Subcutaneous abdominal adipose tissue (tissue), 5 donors: Measurements from ENCODE around the gene ABTB2.

Source experiments
- H3K27ac ChIP-seq: one replicate; pipeline ENCODE4 v1.7.0; 2013; ENCODE audit warnings: low read depth, mild to moderate bottlenecking, inconsistent platforms, low read length, moderate library complexity
- H3K27me3 ChIP-seq, 5 donors: one replicate each; pipeline ENCODE4 v1.7.0; 2013; ENCODE audit warnings: low read length in 5 of 5, inconsistent platforms in 1 of 5; ENCODE audit not compliant: control insufficient read depth in 5 of 5, insufficient read depth in 4 of 5
- H3K36me3 ChIP-seq, 5 donors: one replicate each; pipeline ENCODE4 v1.7.0; 2013; ENCODE audit warnings: low read length in 5 of 5; ENCODE audit not compliant: control insufficient read depth in 5 of 5, insufficient read depth in 5 of 5
- H3K4me1 ChIP-seq, 5 donors: one replicate each; pipeline ENCODE4 v1.7.0; 2013; ENCODE audit warnings: low read length in 5 of 5, mild to moderate bottlenecking in 3 of 5, moderate library complexity in 1 of 5; ENCODE audit not compliant: control insufficient read depth in 5 of 5, insufficient read depth in 5 of 5
- H3K4me3 ChIP-seq, 5 donors: one replicate each; pipeline ENCODE4 v1.7.0; 2013; ENCODE audit warnings: low read length in 5 of 5, low read depth in 1 of 5
- H3K9ac ChIP-seq, 5 donors: one replicate each; pipeline ENCODE4 v1.7.0; 2013; ENCODE audit warnings: low read length in 5 of 5, mild to moderate bottlenecking in 4 of 5, moderate library complexity in 3 of 5
- H3K9me3 ChIP-seq, 5 donors: one replicate each; pipeline ENCODE4 v1.7.0; 2013; ENCODE audit warnings: low read length in 5 of 5; ENCODE audit not compliant: control insufficient read depth in 5 of 5
- donor health status: healthy.
- donor health status: healthy.
- donor health status: healthy.
- donor health status: healthy.
- donor health status: healthy.

Gene ABTB2

DNA sequence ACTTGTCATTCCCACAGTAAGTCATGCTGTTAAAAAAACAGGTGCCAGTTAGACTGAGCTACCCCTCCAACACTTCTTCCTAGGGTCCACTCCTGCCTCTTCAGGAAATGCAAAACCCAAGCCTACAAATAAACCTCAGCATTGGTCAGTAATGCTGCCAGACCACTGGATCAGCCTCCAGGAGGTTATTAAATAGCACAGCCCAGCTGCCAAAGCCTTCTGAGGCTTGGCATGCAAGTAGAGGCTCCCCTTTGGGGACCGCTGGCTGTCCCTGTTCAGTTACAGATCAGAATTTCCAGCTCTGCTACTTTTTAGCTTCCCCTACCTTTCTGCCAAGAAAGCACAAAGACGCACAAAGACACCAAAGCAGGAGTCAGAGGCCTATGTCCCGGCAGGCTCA is 33.3 kb downstream of the ABTB2 start:
- Histone ChIP-seq H3K36me3 (no peaks in the 10 kb centered on the region), H3K27ac (no peak overlapping the region), H3K9me3 (no peaks in the 10 kb centered on the region), H3K4me1 (peaks cover 9 to 31% (median 28%) of the 10 kb centered on the region in 5 donors), H3K27me3 (no peaks in the 10 kb centered on the region), H3K9ac (no peak overlapping the region), H3K4me3 (no peak overlapping the region)

- no peaks in the 10 kb centered on the region for H3K9me3 ChIP-seq
- no peaks in the 10 kb centered on the region for H3K36me3 ChIP-seq
- no peak overlapping the region for H3K4me3 ChIP-seq
- H3K27me3 ChIP-seq = no peaks in the 10 kb centered on the region
- H3K27ac ChIP-seq = no peak overlapping the region
- H3K4me1 ChIP-seq = peaks cover 9 to 24% (median 20%) of the 10 kb centered on the region in 5 donors
- H3K9ac ChIP-seq = no peak overlapping the region
Observed at GRCh38 chr11:34323601-34324000, 34.2 kb downstream of the ABTB2 start.

- Histone ChIP-seq H3K4me3 (no peak overlapping the region), H3K9ac (no peak overlapping the region), H3K36me3 (no peaks in the 10 kb centered on the region), H3K27me3 (no peaks in the 10 kb centered on the region), H3K4me1 (peaks cover 0 to 14% (median 2%) of the 10 kb centered on the region in 5 donors), H3K9me3 (no peaks in the 10 kb centered on the region), H3K27ac (no peak overlapping the region)
Observed at GRCh38 chr11:34318111-34319037, 39.4 kb downstream of the ABTB2 start.

- Histone ChIP-seq H3K27ac (no peak overlapping the region), H3K4me3 (no peak overlapping the region), H3K27me3 (no peaks in the 10 kb centered on the region), H3K9me3 (no peaks in the 10 kb centered on the region), H3K36me3 (no peaks in the 10 kb centered on the region), H3K4me1 (peaks cover 0 to 20% (median 2%) of the 10 kb centered on the region in 5 donors), H3K9ac (no peak overlapping the region)
Observed at GRCh38 chr11:34317666-34318065, 40.1 kb downstream of the ABTB2 start.

DNA sequence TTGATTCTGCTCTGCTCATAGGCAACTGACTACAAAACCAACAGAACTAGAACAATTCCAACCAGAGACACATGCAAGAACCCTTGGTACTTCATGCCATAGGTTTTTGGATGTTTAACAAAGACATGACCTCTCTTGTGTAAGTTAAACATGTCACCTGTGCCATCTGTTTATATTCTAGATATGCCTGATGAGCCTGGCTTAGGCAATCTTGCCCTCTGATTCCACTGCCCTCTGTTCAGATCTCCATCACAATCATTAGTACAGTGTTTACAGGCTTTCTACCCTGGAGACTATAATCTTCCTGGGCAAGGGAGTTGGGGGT is 40.8 kb downstream of the ABTB2 start:
- Histone ChIP-seq H3K27me3 (no peaks in the 10 kb centered on the region), H3K27ac (no peak overlapping the region), H3K4me3 (no peak overlapping the region), H3K4me1 (peaks cover 0 to 23% (median 2%) of the 10 kb centered on the region in 5 donors), H3K9me3 (no peaks in the 10 kb centered on the region), H3K9ac (no peak overlapping the region), H3K36me3 (no peaks in the 10 kb centered on the region)

DNA sequence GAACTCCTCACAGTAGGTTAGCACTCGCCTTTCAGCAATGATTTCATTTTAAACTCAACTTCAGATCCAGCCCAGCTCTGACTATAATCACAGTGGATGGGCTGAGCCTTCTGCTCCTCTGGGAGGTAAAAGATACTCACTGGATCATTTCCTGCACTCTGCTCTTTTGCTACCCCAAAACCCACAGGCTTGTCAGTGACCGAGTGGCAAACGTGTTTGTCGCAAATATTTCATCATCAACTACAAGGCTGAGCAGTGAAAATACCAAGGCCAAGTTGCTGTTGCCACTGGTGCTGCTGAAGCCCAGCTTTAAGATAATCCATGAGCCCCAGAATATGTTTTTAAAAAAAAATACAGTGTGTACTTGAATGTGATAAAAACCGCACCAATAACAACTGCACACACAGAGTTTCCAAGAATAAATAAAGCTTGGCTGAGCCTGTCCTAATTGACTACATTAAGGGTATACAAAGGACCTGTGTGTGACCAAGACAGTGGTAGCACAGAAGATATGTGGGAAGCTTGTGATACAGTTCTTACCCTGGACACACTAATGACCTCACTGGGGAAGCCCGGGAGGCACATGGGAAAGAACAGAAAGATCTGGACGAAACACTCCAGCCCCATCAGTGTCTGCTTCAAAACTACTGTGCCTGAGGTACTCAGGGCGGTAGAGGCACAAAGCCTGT is 41.3 kb downstream of the ABTB2 start:
- H3K36me3 ChIP-seq = no peaks in the 10 kb centered on the region
- H3K4me3 ChIP-seq = no peak overlapping the region
- H3K9me3 ChIP-seq = no peaks in the 10 kb centered on the region
- H3K4me1 ChIP-seq = peaks cover 0 to 23% (median 2%) of the 10 kb centered on the region in 5 donors
- no peaks in the 10 kb centered on the region for H3K27me3 ChIP-seq
- no peak overlapping the region for H3K27ac ChIP-seq
- no peak overlapping the region for H3K9ac ChIP-seq

GRCh38 chr11:34315394-34315793 is 42.4 kb downstream of the ABTB2 start:
- Histone ChIP-seq H3K9me3 (no peaks in the 10 kb centered on the region), H3K4me1 (peaks cover 0 to 23% (median 2%) of the 10 kb centered on the region in 5 donors), H3K9ac (no peak overlapping the region), H3K4me3 (no peak overlapping the region), H3K36me3 (no peaks in the 10 kb centered on the region), H3K27me3 (no peaks in the 10 kb centered on the region), H3K27ac (no peak overlapping the region)

DNA sequence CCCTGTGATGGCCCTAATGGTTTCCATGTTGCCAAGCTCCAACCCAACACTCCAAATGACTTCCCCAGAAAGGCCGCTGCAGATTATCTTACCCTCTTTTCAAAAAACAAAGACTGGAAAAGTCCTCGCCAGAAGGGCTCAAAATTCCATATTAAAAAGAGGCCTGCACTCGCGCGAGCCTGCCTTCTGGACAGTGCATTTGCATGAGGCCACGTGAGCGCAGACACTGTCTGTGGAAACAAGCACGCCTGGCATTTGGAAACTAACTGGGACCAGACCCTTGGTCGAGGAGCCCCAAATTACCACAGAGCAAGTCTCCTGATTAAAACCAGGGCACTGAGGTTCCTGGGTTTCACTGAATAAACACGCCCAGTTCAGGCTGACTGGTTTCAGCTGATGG is 42.9 kb downstream of the ABTB2 start:
- no peak overlapping the region for H3K9ac ChIP-seq
- H3K27me3 ChIP-seq = no peaks in the 10 kb centered on the region
- no peaks in the 10 kb centered on the region for H3K36me3 ChIP-seq
- peaks cover 0 to 23% (median 2%) of the 10 kb centered on the region in 5 donors for H3K4me1 ChIP-seq
- H3K4me3 ChIP-seq = no peak overlapping the region
- no peaks in the 10 kb centered on the region for H3K9me3 ChIP-seq
- no peak overlapping the region for H3K27ac ChIP-seq

- Histone ChIP-seq H3K4me1 (peaks cover 0 to 30% (median 8%) of the 10 kb centered on the region in 5 donors), H3K9me3 (no peaks in the 10 kb centered on the region), H3K27me3 (no peaks in the 10 kb centered on the region), H3K4me3 (no peak overlapping the region), H3K27ac (no peak overlapping the region), H3K9ac (no peak overlapping the region), H3K36me3 (no peaks in the 10 kb centered on the region)
Observed at GRCh38 chr11:34314176-34314575, 43.6 kb downstream of the ABTB2 start.

GRCh38 chr11:34313099-34313517 is 44.7 kb downstream of the ABTB2 start:
- no peaks in the 10 kb centered on the region for H3K9me3 ChIP-seq
- no peaks in the 10 kb centered on the region for H3K36me3 ChIP-seq
- no peak overlapping the region for H3K9ac ChIP-seq
- no peak overlapping the region for H3K27ac ChIP-seq
- H3K4me3 ChIP-seq = no peak overlapping the region
- peaks cover 0 to 40% (median 19%) of the 10 kb centered on the region in 5 donors for H3K4me1 ChIP-seq
- no peaks in the 10 kb centered on the region for H3K27me3 ChIP-seq
